MG63 (cell line): ENCODE data around the gene PCA3. TPM values are rescaled to one million over a fixed set of nuclear protein-coding genes. Genes with fewer than 3 reads are reported as not detected.

ENCODE experiments used
- DNase-seq: peaks from one replicate; pipeline ENCODE4 v3.0.0-alpha.2; 2020
- H3K27me3 ChIP-seq: fragments of 250-450 bp; sonication (Bioruptor Pico); 2 replicates; pipeline ENCODE4 v1.5.1; 2020; ENCODE audit warnings: mild to moderate bottlenecking, moderate library complexity
- H3K36me3 ChIP-seq: fragments of 250-450 bp; sonication (Bioruptor Pico); 2 replicates; pipeline ENCODE4 v1.5.1; 2020; ENCODE audit warnings: mild to moderate bottlenecking, moderate library complexity
- H3K4me3 ChIP-seq: fragments of 250-450 bp; sonication (Bioruptor Pico); 2 replicates; pipeline ENCODE4 v1.5.1; 2020; ENCODE audit warnings: mild to moderate bottlenecking, moderate library complexity
- H3K9me3 ChIP-seq: fragments of 250-450 bp; sonication (Bioruptor Pico); 2 replicates; pipeline ENCODE4 v1.5.1; 2020; ENCODE audit warnings: mild to moderate bottlenecking, moderate library complexity
- total RNA-seq: library from RNA; depleted of rRNA; stranded (reverse); fragments of >200 nt; shearing (Covaris generic); gene quantifications from 2 replicates; pipeline ENCODE4 v1.2.3, GENCODE V29; 2014; ENCODE audit warnings: low replicate concordance

The PCA3 gene
- total RNA-seq, 1 experiment from 2014 or later = not detected

- Histone ChIP-seq H3K27me3 (no peaks in the 10 kb centered on the region), H3K4me3 (no peak overlapping the region), H3K36me3 (no peaks in the 10 kb centered on the region), H3K9me3 (no peaks in the 10 kb centered on the region)
- DNase-seq = no peak
These were observed 34.3 kb downstream of the PCA3 start for GRCh38 chr9:76798527-76798926.

GRCh38 chr9:76799473-76799872 lies 35.2 kb downstream of the PCA3 start:
- Histone ChIP-seq H3K36me3 (no peaks in the 10 kb centered on the region), H3K4me3 (no peak overlapping the region), H3K9me3 (no peaks in the 10 kb centered on the region), H3K27me3 (no peaks in the 10 kb centered on the region)
- no peak for DNase-seq

- H3K9me3 ChIP-seq = no peaks in the 10 kb centered on the region
- no peaks in the 10 kb centered on the region for H3K36me3 ChIP-seq
- H3K27me3 ChIP-seq = no peaks in the 10 kb centered on the region
- DNase-seq = no peak
- no peak overlapping the region for H3K4me3 ChIP-seq
These were observed 36.7 kb downstream of the PCA3 start for GRCh38 chr9:76800901-76801300.

- DNase-seq = no peak
- Histone ChIP-seq H3K9me3 (no peaks in the 10 kb centered on the region), H3K27me3 (no peaks in the 10 kb centered on the region), H3K36me3 (no peaks in the 10 kb centered on the region), H3K4me3 (no peak overlapping the region)
These were observed 38.8 kb downstream of the PCA3 start for GRCh38 chr9:76803083-76803482.

GRCh38 chr9:76803762-76804161 lies 39.5 kb downstream of the PCA3 start:
- Histone ChIP-seq H3K4me3 (no peak overlapping the region), H3K27me3 (no peaks in the 10 kb centered on the region), H3K36me3 (no peaks in the 10 kb centered on the region), H3K9me3 (no peaks in the 10 kb centered on the region)
- DNase-seq = no peak

GRCh38 chr9:76808636-76809035 lies 44.4 kb downstream of the PCA3 start:
- no peaks in the 10 kb centered on the region for H3K9me3 ChIP-seq
- no peaks in the 10 kb centered on the region for H3K27me3 ChIP-seq
- H3K36me3 ChIP-seq = no peaks in the 10 kb centered on the region
- no peak for DNase-seq
- no peak overlapping the region for H3K4me3 ChIP-seq

GRCh38 chr9:76810377-76810957 lies 46.2 kb downstream of the PCA3 start:
- no peaks in the 10 kb centered on the region for H3K27me3 ChIP-seq
- no peaks in the 10 kb centered on the region for H3K9me3 ChIP-seq
- DNase-seq = no peak

GRCh38 chr9:76812591-76812990 lies 48.4 kb downstream of the PCA3 start:
- H3K4me3 ChIP-seq = no peak overlapping the region
- no peaks in the 10 kb centered on the region for H3K27me3 ChIP-seq
- no peak for DNase-seq
- no peaks in the 10 kb centered on the region for H3K36me3 ChIP-seq
- H3K9me3 ChIP-seq = no peaks in the 10 kb centered on the region

More at GRCh38 chr9:76810377-76810957, 46.2 kb downstream of the PCA3 start:
- H3K4me3 ChIP-seq = no peak overlapping the region
- H3K36me3 ChIP-seq = no peaks in the 10 kb centered on the region

GRCh38 chr9:76817489-76817888 lies 53.3 kb downstream of the PCA3 start:
- H3K9me3 ChIP-seq = no peaks in the 10 kb centered on the region
- H3K4me3 ChIP-seq = no peak overlapping the region
- H3K36me3 ChIP-seq = no peaks in the 10 kb centered on the region
- H3K27me3 ChIP-seq = no peaks in the 10 kb centered on the region
- peak; percentile 64 for DNase-seq

GRCh38 chr9:76818271-76818670 lies 54.0 kb downstream of the PCA3 start:
- peak; percentile 92 for DNase-seq

GRCh38 chr9:76820431-76820830 lies 56.2 kb downstream of the PCA3 start:
- DNase-seq = no peak
- H3K36me3 ChIP-seq = no peaks in the 10 kb centered on the region

More at GRCh38 chr9:76818271-76818670, 54.0 kb downstream of the PCA3 start:
- H3K9me3 ChIP-seq = no peaks in the 10 kb centered on the region
- no peaks in the 10 kb centered on the region for H3K27me3 ChIP-seq
- H3K36me3 ChIP-seq = no peaks in the 10 kb centered on the region
- H3K4me3 ChIP-seq = no peak overlapping the region

GRCh38 chr9:76827296-76828080 lies 63.2 kb downstream of the PCA3 start:
- H3K36me3 ChIP-seq = no peaks in the 10 kb centered on the region
- no peak for DNase-seq
- no peak overlapping the region for H3K4me3 ChIP-seq
- no peaks in the 10 kb centered on the region for H3K27me3 ChIP-seq
- no peaks in the 10 kb centered on the region; the same call in 1 of the 2 replicates for H3K9me3 ChIP-seq

More at GRCh38 chr9:76820431-76820830, 56.2 kb downstream of the PCA3 start:
- H3K4me3 ChIP-seq = no peak overlapping the region
- no peaks in the 10 kb centered on the region for H3K27me3 ChIP-seq
- H3K9me3 ChIP-seq = no peaks in the 10 kb centered on the region

- Histone ChIP-seq H3K9me3 (no peaks in the 10 kb centered on the region; the same call in 1 of the 2 replicates), H3K4me3 (no peak overlapping the region), H3K27me3 (no peaks in the 10 kb centered on the region), H3K36me3 (no peaks in the 10 kb centered on the region)
- no peak for DNase-seq
These were observed 64.2 kb downstream of the PCA3 start for GRCh38 chr9:76828447-76828846.

- Histone ChIP-seq H3K27me3 (no peaks in the 10 kb centered on the region), H3K4me3 (peak overlapping the region; percentile 17), H3K9me3 (no peaks in the 10 kb centered on the region; the same call in 1 of the 2 replicates), H3K36me3 (no peaks in the 10 kb centered on the region)
- DNase-seq = peak; percentile 42
These were observed 71.5 kb downstream of the PCA3 start for GRCh38 chr9:76835571-76836283.
